SJSA1 (cell line): ENCODE data around the gene STRA8. TPM values are rescaled to one million over a fixed set of nuclear protein-coding genes. Genes with fewer than 3 reads are reported as not detected.
A peak's percentile ranks its signal among the peaks of the same experiment; 100 is the strongest.

Experiments
- DNase-seq, 2 experiments: peaks; one replicate each; pipeline ENCODE4 v3.0.0-alpha.2; 2015 to 2020; ENCODE audit warnings: low spot score in 2 of 2, low read depth in 1 of 2
- H3K27ac ChIP-seq: fragments of 250-450 bp; sonication (Bioruptor Pico); 2 replicates; pipeline ENCODE4 v1.5.1; 2020; ENCODE audit warnings: mild to moderate bottlenecking, moderate library complexity
- H3K27me3 ChIP-seq: fragments of 250-450 bp; sonication (Bioruptor Pico); replicated peaks from 2 replicates; pipeline ENCODE4 v1.5.1; 2020; ENCODE audit warnings: mild to moderate bottlenecking, moderate library complexity
- H3K36me3 ChIP-seq: fragments of 250-450 bp; sonication (Bioruptor Pico); 2 replicates; pipeline ENCODE4 v1.5.1; 2020; ENCODE audit warnings: mild to moderate bottlenecking
- H3K4me1 ChIP-seq: fragments of 250-450 bp; sonication (Bioruptor Pico); replicated peaks from 2 replicates; pipeline ENCODE4 v1.6.1; 2021; ENCODE audit warnings: mild to moderate bottlenecking
- H3K4me3 ChIP-seq: fragments of 250-450 bp; sonication (Bioruptor Pico); 2 replicates; pipeline ENCODE4 v1.5.1; 2020; ENCODE audit warnings: mild to moderate bottlenecking
- H3K9me3 ChIP-seq: fragments of 250-450 bp; sonication (Bioruptor Pico); replicated peaks from 2 replicates; pipeline ENCODE4 v1.5.1; 2020; ENCODE audit warnings: mild to moderate bottlenecking
- total RNA-seq: library from RNA; depleted of rRNA; stranded (reverse); fragments of >200 nt; shearing (Covaris generic); gene quantifications from 2 replicates; pipeline ENCODE4 v1.2.3, GENCODE V29; 2014

STRA8 gene
- total RNA-seq, 1 experiment from 2014 or later, result not detected

- Histone ChIP-seq H3K27ac (no peak overlapping the region), H3K4me1 (no peaks in the 10 kb centered on the region), H3K9me3 (no peaks in the 10 kb centered on the region), H3K36me3 (no peaks in the 10 kb centered on the region), H3K27me3 (no peaks in the 10 kb centered on the region), H3K4me3 (no peak overlapping the region)
- no peak for DNase-seq
These were observed 2.2 kb downstream of the STRA8 start for GRCh38 chr7:135235841-135236240.

DNA sequence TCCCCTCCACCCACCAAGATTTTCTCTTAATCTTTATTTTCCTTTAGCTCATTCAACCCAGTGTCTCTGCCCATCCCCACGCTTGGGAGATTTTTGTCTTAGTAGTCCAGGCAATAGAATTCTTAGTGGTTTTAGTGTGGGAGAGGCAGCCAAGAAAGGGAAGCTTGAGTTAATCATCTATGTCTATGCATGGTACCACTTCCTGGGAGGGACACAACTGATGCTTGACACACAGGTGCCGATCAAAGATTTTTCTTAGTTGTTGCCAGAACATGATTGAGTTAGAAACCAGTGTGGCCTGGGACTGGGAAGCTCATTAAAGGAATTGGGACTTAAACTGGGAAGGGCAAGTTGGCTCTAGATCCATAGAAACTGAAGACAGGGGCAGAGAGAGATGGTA, 3.1 kb downstream of the STRA8 start:
- Histone ChIP-seq H3K27ac (no peak overlapping the region), H3K4me1 (no peaks in the 10 kb centered on the region), H3K9me3 (no peaks in the 10 kb centered on the region), H3K27me3 (no peaks in the 10 kb centered on the region), H3K36me3 (no peaks in the 10 kb centered on the region), H3K4me3 (no peak overlapping the region)
- no peak for DNase-seq

DNA sequence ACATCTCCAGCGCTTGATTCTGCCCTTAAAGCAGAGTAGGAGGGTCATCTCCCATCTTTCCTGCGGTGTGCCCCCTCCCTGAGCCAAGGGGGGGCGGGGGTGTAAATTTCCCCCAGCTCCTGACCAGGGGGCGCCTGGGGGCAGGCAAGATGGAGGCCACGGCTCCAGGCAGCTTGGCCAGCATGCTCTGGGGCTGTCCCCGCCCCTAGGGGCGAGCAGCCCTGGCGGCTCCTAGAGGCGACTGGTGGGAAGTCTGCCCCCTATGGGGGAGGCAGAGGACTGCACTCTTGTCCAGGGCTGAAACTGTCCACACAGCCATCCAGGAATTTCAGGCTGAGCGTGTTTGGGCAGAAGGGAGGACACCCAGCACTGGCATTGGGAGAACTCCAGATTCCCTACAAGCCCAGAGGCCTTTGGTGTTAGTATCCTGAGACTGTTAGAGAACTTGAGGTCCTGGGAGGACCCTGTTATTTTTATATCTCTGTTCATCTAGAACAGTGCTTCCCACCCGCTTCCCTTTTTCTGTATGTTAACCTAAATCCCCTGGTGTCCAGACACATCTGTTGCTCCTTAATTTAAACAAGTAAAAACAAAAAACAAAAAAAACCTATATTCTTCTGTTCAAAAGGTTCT, 4.6 kb downstream of the STRA8 start:
- Histone ChIP-seq H3K4me3 (no peak overlapping the region), H3K36me3 (no peaks in the 10 kb centered on the region), H3K9me3 (no peaks in the 10 kb centered on the region), H3K27me3 (no peaks in the 10 kb centered on the region), H3K4me1 (no peaks in the 10 kb centered on the region), H3K27ac (no peak overlapping the region)
- DNase-seq, result no peak

- H3K4me3 ChIP-seq, result no peak overlapping the region
- H3K36me3 ChIP-seq, result no peaks in the 10 kb centered on the region
- H3K9me3 ChIP-seq, result no peaks in the 10 kb centered on the region
- no peaks in the 10 kb centered on the region for H3K4me1 ChIP-seq
- no peaks in the 10 kb centered on the region; the same call in 1 of the 2 replicates for H3K27me3 ChIP-seq
- DNase-seq, result no peak
- H3K27ac ChIP-seq, result no peak overlapping the region
These were observed 5.6 kb downstream of the STRA8 start for GRCh38 chr7:135239263-135239662.

- peaks cover 5% of the 10 kb centered on the region for H3K27me3 ChIP-seq
- H3K27ac ChIP-seq, result no peak overlapping the region
- H3K4me3 ChIP-seq, result no peak overlapping the region
- no peak for DNase-seq
- no peaks in the 10 kb centered on the region for H3K9me3 ChIP-seq
- no peaks in the 10 kb centered on the region for H3K4me1 ChIP-seq
- H3K36me3 ChIP-seq, result no peaks in the 10 kb centered on the region
These were observed 6.8 kb downstream of the STRA8 start for GRCh38 chr7:135240441-135240840.

DNA sequence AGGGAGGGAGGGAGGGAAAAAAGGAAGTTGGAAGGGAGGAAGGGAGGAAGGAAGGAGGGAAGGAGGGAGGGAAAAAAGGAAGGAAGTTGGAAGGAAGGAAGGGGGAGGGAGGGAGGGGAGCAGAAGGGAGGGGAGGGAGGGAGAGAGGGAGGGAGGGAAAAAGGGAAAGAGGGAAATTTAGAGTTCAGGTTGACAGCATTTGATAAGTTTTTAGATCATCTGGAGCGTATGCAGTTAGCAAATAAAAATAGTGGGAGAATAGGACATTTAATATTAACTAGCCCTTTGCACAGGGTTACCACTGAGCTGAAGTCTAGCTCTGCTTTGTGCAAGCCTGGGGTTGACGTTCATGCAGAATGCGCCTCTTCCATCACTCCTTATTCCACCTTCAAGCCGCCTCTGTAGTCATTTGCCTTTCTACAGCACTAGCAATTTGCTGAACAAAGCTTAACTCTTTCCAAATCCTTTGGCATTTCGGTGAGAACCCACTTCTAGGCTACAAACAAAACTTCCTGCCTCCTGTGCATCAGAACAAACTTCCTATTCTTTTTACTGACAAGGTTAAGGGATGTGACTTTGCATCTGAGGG, 8.6 kb downstream of the STRA8 start:
- Histone ChIP-seq H3K9me3 (no peaks in the 10 kb centered on the region), H3K27ac (no peak overlapping the region), H3K27me3 (peaks cover 5% of the 10 kb centered on the region), H3K4me1 (no peaks in the 10 kb centered on the region), H3K4me3 (no peak overlapping the region), H3K36me3 (no peaks in the 10 kb centered on the region)
- DNase-seq, result no peak

GRCh38 chr7:135245226-135246190, 11.9 kb downstream of the STRA8 start:
- DNase-seq, result peak in 1 of 2 experiments; percentile 12
- Histone ChIP-seq H3K36me3 (no peaks in the 10 kb centered on the region), H3K4me1 (no peaks in the 10 kb centered on the region), H3K27ac (no peak overlapping the region), H3K4me3 (no peak overlapping the region), H3K9me3 (no peaks in the 10 kb centered on the region), H3K27me3 (peaks cover 5% of the 10 kb centered on the region)

GRCh38 chr7:135246191-135246825, 12.7 kb downstream of the STRA8 start:
- H3K27ac ChIP-seq, result no peak overlapping the region
- peaks cover 5% of the 10 kb centered on the region for H3K27me3 ChIP-seq
- H3K36me3 ChIP-seq, result no peaks in the 10 kb centered on the region
- H3K9me3 ChIP-seq, result no peaks in the 10 kb centered on the region
- DNase-seq, result peak in 1 of 2 experiments; percentile 31
- no peak overlapping the region for H3K4me3 ChIP-seq
- H3K4me1 ChIP-seq, result no peaks in the 10 kb centered on the region

DNA sequence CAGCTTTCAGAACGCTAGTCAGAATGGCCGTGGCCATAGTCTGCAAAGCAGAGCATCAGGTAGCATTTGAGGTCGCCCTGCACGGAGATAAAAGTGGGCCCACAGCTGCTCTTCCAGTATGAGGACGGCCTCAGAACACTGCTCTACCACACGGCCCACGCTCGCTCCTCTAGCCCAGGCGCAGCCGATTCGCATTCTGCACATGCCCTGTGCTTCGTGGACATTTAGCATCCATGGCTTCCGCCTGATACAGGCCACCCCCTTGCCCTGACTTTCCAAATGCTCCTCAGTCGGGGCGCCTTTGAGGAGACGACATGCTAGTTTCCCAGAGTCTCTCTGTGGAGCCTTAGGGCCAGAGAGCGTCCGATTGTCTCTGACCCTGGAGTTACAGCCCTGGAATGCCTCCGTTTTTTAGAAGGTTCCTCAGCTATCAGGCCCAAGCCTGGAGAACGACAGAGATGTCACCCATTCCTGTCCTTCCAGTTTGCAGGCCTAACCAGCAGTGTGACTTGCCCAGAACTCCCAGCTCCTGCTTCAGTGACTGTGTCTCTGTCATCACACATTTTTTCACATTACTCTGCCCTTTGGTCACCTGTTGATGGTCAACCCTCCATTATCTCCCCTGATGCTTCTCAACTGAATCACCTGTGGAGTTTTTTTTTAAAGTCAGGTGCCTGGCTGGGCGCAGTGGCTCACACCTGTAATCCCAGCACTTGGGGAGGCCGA, 14.3 kb downstream of the STRA8 start:
- no peaks in the 10 kb centered on the region for H3K4me1 ChIP-seq
- peak in 1 of 2 experiments; percentile 28 for DNase-seq
- no peak overlapping the region for H3K27ac ChIP-seq
- no peaks in the 10 kb centered on the region for H3K36me3 ChIP-seq
- H3K4me3 ChIP-seq, result no peak overlapping the region
- H3K9me3 ChIP-seq, result no peaks in the 10 kb centered on the region
- H3K27me3 ChIP-seq, result peaks cover 5% of the 10 kb centered on the region

DNA sequence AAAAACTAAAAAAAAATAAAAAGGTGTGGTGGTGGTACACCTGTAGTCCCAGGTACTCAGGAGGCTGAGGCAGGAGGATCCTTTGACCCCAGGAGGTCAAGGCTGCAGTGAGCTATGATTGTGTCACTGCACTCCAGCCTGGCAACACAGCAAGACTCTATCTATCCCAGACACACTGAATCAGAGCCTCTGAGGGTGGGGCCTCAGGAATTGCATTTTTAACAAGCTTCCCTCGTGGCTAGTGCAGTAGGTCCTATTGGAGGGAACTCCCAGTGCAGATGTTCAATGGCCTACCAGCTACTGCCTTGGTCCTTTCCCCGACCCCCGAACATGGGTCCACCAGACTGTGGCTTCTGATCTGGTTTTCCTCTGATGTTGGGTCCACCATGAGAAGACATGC, 14.9 kb downstream of the STRA8 start:
- Histone ChIP-seq H3K4me1 (peaks cover under 1% of the 10 kb centered on the region), H3K9me3 (no peaks in the 10 kb centered on the region), H3K36me3 (no peaks in the 10 kb centered on the region), H3K4me3 (no peak overlapping the region), H3K27me3 (peaks cover 5% of the 10 kb centered on the region), H3K27ac (no peak overlapping the region)
- DNase-seq, result peak in 1 of 2 experiments; percentile 3

- Histone ChIP-seq H3K36me3 (no peaks in the 10 kb centered on the region), H3K27me3 (no peaks in the 10 kb centered on the region), H3K9me3 (no peaks in the 10 kb centered on the region), H3K27ac (no peak overlapping the region), H3K4me1 (peaks cover 13% of the 10 kb centered on the region), H3K4me3 (no peak overlapping the region)
- DNase-seq, result no peak
These were observed 18.1 kb downstream of the STRA8 start for GRCh38 chr7:135251496-135252391.
